GM13977 (cell line): ENCODE measurements around the gene NCF2.

Source experiments
- DNase-seq: peaks from one replicate; pipeline ENCODE4 v3.0.0; 2012; ENCODE audit warnings: low spot score
- in situ Hi-C: fragments of 300-500 bp; cut with MboI; formaldehyde crosslinking; loops from one replicate; pipeline ENCODE4 v1.12.0; 2022; ENCODE audit warnings: low sequenced_read_pairs, low pct_unique_long_range_greater_than_20kb, mixed read lengths, inconsistent platforms; ENCODE audit not compliant: unreplicated experiment
- TF ChIP-seq, protein P1 (sequence below): IDR thresholded peaks from 2 replicates; pipeline ENCODE4 v1.5.1; 2012; ENCODE audit warnings: mild to moderate bottlenecking, control low read depth; ENCODE audit not compliant: insufficient read depth; ENCODE audit errors: extremely low read depth, missing control alignments

NCF2 gene

DNA sequence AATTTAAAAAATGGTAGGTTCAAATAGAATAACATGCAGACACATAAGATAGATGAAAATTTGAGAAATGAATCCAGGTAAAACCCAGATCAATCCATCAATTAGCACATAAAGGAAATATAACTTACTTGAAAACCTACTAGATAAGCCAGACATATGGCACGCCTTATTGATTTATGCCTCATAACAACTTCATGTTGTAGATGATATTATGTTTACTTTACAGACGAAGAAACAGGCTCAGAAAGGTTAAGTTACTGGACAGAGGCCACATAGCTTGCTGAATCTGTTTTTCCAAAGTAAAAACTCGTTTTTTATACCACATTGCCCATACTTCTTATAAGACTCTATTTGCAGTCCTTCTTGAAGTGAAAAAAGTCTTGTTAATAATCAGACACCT, 22.1 kb upstream of the NCF2 start:
- in situ Hi-C loops = no loop called here
- TF ChIP-seq, protein P1, sequence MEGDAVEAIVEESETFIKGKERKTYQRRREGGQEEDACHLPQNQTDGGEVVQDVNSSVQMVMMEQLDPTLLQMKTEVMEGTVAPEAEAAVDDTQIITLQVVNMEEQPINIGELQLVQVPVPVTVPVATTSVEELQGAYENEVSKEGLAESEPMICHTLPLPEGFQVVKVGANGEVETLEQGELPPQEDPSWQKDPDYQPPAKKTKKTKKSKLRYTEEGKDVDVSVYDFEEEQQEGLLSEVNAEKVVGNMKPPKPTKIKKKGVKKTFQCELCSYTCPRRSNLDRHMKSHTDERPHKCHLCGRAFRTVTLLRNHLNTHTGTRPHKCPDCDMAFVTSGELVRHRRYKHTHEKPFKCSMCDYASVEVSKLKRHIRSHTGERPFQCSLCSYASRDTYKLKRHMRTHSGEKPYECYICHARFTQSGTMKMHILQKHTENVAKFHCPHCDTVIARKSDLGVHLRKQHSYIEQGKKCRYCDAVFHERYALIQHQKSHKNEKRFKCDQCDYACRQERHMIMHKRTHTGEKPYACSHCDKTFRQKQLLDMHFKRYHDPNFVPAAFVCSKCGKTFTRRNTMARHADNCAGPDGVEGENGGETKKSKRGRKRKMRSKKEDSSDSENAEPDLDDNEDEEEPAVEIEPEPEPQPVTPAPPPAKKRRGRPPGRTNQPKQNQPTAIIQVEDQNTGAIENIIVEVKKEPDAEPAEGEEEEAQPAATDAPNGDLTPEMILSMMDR = no peak
- DNase-seq = no peak

DNA sequence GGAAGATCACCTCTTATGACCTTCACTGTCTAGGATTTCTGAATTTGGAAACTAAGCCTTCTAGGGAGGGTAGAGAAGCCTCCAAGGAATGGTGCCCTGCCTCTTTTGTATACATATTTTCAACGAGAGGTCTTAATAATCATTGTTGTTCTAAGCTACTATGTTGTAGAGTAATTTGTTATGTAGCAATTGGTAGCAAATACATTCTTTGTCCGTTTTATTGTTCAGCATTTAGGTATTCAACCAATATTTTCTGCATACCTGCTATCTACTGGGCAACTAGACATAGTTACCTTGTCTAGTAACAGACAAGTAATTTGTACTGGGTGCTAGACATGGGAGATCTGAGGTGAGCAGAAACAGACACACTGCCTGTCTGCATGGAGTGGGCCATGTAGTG, 20.8 kb upstream of the NCF2 start:
- no peak for DNase-seq
- in situ Hi-C loops = no loop called here

DNA sequence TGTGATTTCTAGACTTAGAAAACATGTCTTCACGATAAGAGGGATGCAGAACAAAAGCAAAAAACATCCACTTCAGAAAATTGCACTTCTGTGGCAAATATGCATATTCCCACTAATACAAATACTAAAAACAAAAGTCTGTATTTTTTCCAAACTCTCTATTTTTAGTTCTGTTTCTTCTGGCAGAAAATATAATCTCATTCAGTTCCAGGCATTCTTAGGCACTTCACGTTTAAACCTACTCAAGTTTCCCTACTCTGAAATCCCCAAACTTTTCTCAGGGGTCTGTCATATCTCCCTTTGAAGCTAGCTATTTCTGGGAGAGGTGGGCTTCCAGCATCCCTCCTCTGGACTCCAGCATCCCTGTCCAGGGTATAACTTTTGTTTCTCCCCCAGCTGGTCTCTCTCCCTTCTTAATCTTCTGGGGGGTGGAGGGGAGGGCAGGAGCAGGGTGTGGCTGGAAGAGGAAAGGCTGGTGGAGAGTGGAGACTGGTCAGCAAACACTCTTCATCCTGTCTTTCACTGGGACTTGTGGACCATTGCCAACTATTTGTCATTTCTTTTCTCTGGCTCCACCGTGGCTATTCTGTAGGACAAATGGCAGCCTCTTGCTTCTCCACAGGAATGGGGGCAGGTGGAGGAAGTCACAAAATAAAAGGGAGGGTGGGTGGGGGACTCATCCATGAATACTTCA, 19.6 kb upstream of the NCF2 start:
- in situ Hi-C loops = no loop called here
- no peak for DNase-seq
- TF ChIP-seq, protein P1 = no peak

More for the DNA sequence above, 20.8 kb upstream of the NCF2 start:
- TF ChIP-seq, protein P1 = no peak

DNA sequence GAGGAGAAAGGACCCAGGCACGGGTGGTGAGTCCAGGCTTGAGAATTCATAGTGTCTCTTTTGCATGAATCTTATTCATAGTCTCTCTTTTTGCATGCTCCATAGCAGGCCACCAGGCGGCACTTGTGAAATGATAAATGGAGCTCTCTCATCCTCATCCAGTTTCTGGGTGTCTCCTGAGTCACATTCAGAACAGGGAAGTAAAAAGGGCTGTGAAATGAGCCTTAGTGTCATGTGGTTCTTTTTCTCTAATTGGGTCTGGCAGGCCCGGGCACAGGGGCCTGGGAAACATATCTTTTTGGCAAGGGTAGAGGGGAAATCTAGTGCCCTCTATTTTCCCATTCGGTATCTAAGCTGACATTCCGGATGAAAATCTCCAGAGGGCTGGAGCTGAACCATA, 19.1 kb upstream of the NCF2 start:
- in situ Hi-C loops = no loop called here
- DNase-seq = no peak
- TF ChIP-seq, protein P1 = peak; percentile 76

DNA sequence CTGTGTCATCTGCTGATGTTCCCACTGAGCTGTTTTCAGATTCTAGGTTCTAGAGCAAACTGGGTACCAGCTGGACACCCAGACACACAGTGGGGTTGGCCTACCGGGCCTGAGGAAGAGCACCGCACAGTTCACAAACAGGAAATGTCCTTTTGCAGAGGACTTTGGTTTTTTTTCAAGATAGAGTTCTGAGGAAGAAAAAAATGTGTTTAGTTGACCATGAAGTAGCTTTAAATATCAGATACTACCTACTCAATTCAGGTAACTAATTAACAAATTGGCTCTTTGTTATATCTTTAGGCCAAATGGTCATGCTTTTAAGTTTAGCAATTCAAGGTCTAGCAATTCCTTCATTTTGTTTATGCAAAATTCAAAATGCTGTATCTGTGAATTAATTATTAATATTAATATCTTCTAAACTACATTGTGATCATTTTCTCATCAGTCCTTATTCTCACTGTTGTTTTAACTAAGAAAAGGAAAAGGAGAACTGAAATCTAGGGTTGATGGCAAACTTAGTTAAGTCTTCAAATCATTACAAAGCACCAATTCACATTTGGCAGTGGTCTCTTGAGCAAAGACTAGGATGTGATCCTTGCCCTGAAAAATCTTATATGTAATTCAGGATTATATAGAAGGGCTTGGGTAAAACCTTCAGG, 17.2 kb upstream of the NCF2 start:
- no peak for DNase-seq
- in situ Hi-C loops = no loop called here

DNA sequence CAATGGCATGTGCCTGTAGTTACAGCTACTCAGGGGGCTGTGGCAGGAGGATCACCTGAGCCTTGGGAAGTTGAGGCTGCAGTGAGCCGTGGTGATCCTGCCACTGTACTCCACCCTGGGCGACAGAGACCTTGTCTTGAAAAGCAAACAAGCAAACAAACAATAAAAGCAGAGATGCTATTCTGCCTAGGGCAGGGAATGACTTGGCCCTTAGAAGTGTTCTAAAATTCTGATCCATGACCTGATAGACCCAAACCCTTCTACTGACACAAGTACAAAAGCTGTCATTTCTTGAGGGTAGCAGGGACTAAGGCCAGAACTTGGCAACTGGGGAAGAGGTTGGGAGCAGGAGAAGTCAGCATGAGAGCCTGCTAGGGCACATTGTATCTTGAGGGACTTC, 15.6 kb upstream of the NCF2 start:
- in situ Hi-C loops = no loop called here
- no peak for DNase-seq
- TF ChIP-seq, protein P1 = no peak

More for the DNA sequence above, 17.2 kb upstream of the NCF2 start:
- TF ChIP-seq, protein P1 = no peak
